GM20000 (cell line): ENCODE results near the gene DNPH1.

Source experiments
- DNase-seq: peaks from one replicate; pipeline ENCODE4 v3.0.0; 2012; ENCODE audit warnings: low spot score
- TF ChIP-seq, protein P1 (sequence below): IDR thresholded peaks from 2 replicates; pipeline ENCODE4 v1.5.1; 2012; ENCODE audit warnings: mild to moderate bottlenecking, control low read depth; ENCODE audit errors: extremely low read depth, missing control alignments

Gene DNPH1

DNA sequence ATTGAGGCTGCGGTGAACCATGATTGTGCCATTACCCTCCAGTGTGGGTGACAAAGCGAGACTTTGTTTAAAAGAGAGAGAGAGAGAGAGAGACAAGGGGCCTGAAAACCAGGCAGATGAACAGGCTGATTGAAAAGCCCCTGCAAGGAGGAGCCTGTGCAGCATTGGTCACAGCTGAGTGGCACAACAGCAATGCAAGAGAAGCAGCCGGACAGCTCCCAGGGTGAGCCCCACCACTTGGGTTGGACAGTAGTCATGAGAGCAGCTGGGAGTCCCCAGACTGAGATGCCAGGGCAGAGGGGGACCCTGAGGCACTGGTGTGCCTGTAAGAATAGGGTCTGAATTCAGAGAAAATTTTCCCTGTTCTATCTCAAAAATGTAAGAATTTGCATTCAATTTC lies 10.2 kb downstream of the DNPH1 start:
- no peak for DNase-seq
- TF ChIP-seq, protein P1, sequence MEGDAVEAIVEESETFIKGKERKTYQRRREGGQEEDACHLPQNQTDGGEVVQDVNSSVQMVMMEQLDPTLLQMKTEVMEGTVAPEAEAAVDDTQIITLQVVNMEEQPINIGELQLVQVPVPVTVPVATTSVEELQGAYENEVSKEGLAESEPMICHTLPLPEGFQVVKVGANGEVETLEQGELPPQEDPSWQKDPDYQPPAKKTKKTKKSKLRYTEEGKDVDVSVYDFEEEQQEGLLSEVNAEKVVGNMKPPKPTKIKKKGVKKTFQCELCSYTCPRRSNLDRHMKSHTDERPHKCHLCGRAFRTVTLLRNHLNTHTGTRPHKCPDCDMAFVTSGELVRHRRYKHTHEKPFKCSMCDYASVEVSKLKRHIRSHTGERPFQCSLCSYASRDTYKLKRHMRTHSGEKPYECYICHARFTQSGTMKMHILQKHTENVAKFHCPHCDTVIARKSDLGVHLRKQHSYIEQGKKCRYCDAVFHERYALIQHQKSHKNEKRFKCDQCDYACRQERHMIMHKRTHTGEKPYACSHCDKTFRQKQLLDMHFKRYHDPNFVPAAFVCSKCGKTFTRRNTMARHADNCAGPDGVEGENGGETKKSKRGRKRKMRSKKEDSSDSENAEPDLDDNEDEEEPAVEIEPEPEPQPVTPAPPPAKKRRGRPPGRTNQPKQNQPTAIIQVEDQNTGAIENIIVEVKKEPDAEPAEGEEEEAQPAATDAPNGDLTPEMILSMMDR: no peak

DNA sequence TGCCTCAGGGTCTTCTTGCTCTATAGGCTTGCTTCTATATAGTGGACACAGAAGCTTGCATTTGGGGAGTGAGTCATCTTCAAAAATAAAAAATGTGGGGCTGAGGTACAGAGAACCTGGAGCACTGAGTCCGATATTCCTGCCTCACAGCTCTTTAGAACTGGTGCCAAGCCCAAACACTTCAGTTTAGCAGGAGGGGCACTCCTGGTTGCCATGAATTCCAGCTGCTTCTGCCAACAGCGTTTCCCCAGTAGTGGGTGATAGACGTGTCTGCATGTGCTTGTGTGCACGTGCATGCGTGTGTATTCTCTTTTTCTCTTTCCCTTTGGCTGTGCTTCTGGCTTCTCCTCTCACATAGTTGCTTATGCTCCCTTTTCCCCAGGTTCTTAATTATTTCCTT lies 11.9 kb downstream of the DNPH1 start:
- TF ChIP-seq, protein P1: no peak
- DNase-seq: no peak

DNA sequence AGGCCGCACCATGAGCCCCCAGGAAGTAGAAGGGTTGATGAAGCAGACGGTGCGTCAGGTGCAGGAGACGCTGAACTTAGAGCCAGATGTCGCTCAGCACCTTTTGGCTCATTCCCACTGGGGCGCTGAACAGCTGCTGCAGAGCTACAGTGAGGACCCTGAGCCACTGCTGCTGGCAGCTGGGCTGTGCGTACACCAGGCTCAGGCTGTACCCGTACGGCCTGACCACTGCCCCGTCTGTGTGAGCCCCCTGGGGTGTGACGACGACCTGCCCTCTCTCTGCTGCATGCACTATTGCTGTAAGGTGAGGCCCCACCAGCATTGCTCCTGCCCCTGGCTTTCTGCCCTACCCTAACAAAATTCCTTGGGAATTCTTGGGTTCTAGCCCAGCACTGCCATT lies 13.1 kb downstream of the DNPH1 start:
- DNase-seq: no peak
- TF ChIP-seq, protein P1: no peak

DNA sequence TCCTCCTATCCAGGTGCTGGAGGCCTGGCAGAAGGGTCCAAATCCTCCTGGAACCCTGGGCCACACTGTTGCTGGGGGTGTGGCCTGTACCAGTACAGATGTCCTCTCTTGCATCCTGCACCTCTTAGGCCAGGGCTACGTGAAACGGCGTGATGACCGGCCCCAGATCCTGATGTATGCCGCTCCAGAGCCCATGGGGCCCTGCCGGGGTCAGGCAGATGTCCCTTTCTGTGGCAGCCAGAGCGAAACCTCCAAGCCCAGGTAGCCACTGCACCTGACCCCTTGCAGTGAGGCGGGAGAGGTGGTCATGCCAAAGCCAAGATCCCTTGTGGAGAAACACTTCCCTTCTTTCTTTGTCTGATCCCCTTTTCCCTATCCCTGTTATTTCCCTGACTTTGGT lies 14.2 kb downstream of the DNPH1 start:
- TF ChIP-seq, protein P1: no peak
- DNase-seq: no peak

DNA sequence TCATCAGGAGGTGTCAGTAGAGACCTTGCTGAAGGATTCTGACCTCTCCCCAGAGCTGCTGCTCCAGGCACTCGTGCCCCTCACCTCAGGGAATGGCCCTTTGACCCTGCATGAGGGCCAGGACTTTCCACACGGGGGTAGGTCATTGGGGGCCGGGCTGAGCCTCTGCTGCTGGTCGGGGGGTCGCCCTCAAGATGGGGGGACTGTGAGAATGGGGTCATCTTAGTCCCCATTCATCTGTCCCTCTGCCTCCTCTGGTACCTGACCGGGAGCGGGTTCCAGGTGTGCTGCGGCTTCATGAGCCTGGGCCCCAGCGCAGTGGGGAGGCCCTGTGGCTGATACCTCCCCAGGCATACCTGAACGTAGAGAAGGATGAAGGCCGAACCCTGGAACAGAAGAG lies 15.8 kb downstream of the DNPH1 start:
- TF ChIP-seq, protein P1: no peak
- no peak for DNase-seq

DNA sequence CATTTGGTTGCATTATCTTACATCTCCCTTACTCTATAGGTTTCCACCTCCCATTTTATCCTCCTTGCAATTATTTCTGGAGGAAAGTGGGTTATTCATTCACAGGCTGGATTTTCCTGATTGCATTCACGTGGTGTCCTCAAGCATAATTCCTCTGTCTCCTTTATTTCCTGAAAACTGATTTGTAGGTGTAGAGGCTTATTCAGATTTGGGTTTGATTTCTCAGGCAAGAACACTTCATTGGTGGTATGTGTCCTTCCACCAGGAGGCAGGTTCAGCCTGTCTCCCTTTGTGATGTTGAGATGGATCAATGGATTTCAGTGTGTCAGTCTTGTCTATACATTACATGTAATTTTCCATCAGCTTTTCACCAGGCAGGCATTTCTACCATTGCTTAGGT lies 17.3 kb downstream of the DNPH1 start:
- no peak for DNase-seq
- TF ChIP-seq, protein P1: no peak

DNA sequence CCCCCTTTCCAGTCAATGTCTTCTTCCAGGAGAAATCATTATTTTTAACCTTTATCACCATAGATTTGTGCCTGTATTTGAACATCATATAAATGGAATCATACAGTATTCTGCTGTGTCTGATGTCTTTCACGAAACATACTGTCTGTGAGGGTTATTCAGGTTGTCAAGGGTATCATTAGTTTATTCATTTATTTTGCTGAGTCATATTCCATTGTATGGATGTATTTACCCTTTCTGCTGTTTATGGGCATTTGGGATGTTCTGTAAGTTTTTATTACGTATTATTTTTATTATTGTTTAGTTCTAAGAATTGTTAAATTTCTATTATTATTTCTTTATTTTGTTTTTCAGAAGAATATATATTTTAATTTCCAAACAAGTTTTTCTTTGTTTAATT lies 22.0 kb downstream of the DNPH1 start:
- TF ChIP-seq, protein P1: no peak
- DNase-seq: no peak
